ENCODE measurements around the gene DCDC2C.

The DCDC2C gene

DNA sequence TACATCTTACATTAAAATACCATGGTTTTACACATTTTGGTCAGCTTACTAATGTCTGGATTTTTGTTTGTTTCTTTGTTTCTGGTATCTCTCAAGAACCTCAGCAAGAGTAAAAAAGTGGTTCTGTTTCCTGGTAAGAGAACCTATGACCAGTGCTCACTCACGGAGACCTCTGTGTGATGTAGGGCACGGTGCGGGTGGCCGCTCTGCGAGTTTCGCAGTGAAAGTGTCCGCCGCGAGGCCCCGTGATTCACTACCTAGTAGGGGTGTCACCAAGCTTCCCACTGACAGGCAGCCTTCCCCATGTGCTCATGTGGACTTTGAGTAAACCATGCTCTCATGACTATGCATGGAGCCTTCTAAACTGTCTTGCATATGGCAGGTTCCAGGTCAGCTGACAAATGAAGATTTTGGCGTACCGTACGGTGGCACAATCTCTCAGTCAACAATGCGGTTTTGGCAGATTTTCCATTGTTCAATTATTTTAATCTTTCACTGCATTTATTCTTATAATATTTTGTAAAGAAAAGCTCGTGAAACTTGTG, 137.3 kb downstream of the DCDC2C start:
- no peak for DNase-seq

DNA sequence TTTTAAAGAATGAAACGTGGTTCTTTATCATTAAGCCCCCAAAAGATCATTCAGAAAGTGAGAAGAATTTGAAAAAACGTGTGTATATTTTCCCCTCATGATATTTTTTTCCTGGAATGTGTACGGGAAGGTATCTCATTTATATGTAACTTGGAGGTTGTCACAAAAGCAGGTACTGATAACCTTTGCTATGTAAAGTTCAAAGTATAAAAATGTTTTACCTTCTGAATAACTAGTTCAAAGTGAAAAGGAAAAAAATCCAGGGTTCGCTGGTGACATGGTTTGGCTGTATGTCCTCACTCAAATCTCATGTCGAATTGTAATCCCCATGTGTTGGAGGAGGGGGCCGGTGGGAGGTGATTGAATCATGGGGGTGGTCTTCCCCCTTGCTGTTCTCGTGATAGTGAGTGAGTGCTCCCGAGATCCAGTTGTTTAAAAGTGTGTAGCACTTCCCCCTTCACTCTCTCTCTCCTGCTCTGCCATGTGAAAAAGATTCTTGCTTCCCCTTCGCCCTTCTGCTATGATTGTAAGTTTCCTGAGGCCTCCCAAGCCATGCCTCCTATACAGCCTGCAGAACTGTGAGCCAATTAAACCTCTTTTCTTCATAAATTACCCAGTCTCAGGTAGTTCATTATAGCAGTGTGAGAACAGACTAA, 144.2 kb downstream of the DCDC2C start:
- DNase-seq = no peak

DNA sequence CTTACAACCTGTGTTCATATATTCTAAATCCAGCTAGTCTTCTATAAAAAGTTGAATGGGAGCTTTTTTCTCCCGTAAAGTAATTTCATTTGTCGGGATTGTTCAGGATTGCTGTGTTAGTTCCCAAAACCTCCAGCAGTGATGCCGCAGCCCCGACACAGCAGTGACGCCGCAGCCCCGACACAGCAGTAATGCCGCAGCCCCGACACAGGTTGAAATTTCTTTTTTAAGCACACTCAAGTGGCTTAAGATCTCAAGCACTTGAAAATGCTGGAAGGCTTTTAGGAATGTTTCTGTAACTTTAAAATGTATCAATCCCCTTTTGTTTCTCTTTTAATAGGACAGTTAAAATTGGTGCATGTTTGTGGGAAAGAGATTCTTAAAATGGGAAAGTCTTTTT, 145.4 kb downstream of the DCDC2C start:
- no peak for DNase-seq

DNA sequence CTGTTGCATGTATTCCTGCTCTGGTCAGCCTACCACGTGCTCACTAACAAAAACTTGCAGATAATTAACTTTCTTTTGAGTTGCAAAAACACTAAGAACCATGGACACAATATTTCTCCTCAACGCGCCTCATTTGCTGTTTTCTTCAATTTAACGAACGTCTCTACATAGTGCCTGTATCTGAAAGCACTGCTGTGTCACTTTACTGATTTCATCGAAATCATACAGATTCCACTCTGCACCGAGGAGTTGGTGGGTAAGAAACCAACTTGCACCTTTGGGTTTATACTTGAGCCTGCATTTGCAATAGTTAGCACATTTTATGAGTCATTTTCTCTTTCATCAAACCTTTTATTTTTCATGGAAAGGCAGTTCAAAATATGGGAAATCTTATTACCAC, 145.8 kb downstream of the DCDC2C start:
- DNase-seq = no peak

DNA sequence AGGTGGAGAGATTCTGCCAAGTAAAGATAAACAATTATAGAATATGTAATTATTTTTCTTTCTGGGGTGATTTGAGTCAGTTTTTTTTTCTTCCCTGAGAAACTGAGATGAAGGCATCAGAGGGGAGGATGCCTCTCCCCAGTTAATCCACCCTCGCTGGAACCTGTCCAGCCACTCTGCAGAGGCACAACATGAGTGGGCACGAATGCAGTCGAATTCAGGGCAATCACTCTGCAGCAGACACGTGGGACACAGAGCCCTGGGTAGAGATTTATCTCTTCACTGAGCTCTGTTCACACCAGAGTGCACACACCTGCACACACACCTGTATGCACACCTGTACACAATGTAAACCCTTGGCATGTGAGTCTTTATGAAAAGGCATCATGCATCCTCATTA, 154.2 kb downstream of the DCDC2C start:
- no peak for DNase-seq

DNA sequence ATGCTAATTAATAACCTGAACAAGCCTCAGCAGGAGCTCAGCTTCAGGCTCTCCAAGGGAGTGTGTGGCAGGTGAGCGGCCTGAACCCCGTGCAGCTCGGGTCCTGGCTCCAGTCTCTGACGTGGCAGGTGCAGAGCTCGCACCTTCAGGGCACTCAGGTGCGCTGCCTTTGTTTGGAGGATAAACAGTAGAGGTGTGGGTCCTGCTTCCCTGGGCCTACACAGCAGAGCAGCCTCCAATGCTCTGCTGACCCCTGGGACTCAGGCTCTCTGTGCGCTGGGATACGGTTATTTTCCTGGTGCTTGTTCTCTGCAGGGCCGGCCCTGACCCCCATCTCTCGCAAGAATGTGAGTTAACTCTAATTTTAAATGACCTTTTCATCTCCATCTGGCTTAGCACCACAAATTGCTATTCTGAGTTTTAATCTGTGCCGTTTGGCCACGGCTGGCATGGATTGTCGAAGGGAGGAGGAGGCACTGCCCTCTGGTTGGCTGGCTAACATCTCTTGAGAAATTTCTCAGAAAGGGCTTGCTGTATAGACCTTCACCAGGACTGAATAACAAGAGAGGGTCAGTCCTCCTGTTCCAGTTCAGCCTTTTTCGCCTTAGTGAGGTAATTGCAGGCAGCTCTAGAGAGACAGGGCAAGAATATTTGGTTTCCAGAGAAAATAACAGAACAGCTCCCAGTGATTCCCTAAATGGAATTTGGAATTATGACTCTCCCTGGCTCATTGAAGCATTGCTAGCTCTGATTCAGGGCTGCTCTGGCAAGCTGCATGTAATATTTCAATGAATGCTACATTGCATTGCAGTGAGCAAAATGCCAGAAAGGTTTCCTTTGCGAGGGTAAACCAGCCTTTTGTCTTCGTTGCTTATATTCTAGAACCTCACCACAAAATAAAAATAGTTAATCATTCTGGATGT, 161.8 kb downstream of the DCDC2C start:
- no peak for DNase-seq

DNA sequence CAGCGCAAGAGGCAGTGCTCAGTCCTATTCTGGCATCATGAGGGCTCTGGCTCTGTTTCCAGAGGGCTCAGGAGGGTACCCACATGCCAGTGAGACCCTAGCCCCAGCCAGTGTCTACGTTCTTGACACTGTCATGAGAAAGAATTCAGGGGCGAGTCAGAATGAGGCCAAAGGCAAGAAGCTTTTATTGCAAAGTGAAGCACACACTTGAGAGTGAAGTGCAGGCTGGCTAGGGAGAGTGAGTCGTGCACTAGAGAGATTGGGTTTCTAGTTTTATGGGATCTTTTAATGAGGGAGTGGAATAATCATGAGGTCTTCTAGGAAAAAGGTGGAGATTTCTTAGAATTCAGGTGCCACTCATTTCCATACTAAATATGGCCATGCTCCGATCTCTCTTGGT, 164.1 kb downstream of the DCDC2C start:
- no peak for DNase-seq

DNA sequence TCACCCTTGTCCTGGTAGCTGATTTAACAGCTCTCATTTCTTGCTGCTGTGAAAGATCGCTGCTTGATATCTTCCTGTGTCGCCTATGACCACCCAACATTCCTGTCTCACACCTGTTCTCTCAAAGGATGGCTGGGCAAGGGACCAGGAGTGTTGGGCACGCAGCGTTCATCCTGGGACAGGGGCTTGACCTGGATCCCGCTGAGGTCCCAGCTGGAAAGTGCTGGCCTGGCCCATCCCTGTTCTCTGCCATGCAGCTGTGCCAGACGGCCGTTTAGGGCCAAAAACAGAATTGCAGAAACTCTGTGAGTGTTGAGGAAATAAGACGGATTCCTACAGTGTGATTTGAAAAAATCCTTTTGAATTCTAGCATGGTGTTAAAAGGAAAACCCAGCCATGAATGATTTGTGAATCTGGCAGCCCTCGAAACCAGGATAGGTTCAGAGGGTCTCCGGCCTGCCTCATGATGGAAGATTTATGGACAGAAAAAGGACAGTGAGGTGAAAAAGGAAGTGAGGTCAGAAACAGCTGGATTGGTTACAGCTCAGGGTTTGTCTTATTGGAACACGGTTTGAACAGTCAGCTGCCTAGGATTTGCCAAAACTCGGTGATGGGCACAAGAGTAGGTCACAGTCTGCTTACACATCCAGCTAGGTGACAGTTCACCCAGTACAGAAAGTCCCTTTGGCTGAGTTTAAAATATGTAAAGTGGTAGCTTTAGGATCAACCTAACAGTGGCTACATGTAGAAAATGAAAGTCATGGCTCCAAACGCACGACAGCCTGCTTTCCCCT, 164.8 kb downstream of the DCDC2C start:
- no peak for DNase-seq

DNA sequence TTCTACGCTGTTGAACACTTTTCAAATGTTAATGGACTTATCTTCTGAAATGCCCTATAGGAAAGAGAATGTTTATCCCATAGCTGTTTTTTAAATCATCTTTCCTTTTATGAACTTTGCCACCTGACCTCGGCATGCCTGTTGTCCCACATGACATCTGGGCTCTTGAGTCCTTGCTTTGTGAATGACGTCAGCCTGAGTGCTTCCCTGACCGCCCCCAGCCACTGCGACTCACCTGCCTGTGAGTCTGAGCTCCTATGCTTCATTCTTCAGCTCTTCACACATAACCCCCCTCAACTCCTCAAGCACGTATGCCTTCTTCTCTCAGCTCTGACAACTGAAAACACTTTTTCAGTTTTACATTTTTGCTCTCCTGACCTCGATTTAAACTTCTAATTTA, 166.8 kb downstream of the DCDC2C start:
- DNase-seq = no peak

DNA sequence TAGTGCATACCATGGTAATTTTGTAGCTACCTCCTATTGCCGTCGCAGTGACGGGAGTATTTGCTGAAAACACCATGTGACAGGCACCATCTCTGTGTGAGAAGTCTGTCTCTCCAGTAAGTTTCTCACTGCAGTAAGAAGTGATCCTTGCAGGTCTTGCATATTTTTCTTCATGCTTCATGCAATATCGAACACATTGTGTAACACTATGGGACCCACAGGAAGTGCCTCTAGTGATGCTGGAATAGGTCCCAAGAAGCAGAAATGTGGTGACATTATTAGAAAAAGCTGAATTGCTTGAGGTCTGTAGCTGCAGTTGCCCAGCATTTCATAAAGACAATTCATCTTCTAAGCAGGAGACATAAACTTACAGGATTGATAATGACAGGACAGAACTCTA, 167.6 kb downstream of the DCDC2C start:
- DNase-seq = no peak

DNA sequence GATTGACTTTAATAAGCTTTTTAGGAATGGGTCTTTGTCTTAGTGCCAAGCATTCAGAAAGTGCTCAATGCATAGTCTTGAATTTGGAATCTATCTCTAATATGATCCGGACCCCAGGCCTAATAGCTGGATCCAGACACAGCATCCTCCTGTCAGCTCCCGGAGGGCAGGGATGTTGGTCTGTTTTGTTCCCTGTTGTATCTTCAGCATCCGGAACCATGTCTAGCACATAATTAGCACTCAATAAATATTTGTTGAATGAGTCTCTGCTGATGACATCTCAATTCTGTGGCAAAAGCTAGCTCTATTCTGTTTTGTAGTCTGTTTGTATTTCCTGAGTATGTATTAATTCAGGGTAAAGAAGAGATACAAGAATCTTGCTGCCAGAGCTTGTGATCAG, 169.1 kb downstream of the DCDC2C start:
- no peak for DNase-seq

DNA sequence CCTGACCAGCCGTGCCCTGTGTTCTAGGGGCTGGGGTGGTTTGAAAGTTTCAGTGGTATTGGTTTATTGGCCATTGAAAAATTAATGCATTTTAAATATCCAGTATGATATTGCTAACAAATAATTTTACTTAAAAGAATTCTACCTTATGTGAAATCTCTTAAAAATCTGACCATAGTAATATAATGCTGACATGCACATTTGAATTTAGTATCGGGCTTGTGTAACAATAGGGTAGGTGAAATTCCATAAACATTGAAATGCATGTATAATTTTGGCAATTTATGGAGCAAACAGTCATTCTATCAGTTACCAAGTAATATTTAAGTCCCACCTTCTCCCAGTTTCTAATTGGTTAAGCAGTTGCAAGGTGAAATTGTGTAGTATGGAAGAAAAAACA, 170.5 kb downstream of the DCDC2C start:
- DNase-seq = no peak

DNA sequence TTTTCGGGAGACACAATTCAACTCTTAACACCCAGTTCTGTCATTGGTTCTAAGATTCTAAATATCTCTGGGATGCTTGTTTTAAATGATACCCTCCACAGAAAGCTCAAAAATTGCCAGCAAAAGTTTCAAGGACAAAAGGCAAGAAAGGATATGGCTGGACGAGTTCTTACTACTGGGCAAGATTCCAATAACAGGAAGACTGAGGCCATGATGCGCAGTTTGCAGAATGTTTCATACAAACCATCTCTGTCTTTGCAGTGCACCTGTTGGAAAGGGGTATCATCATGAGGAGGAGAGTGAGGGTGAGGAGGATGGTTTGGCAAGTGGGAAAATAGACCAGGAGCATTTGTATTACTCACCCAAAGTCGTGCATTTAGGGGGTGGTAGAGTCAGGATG, 172.8 kb downstream of the DCDC2C start:
- no peak for DNase-seq

DNA sequence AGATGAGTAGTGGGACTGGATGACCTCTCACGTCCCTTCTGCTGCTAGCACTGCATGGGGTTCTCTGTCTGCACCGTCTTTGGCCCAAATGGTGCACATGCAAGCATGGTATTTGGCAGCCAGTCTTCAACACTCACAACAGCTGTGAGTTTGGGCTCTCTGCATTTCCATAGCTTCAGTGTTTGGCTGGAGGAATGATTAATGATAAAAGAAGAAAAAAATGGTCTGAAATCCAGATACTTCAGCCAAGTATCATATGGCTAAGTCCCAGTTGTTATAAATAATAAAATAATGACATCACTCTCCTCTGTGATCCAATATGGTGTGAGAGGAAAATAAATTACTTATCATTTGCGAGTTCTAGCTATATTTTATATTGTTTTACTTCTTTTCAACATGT, 173.3 kb downstream of the DCDC2C start:
- DNase-seq = no peak

DNA sequence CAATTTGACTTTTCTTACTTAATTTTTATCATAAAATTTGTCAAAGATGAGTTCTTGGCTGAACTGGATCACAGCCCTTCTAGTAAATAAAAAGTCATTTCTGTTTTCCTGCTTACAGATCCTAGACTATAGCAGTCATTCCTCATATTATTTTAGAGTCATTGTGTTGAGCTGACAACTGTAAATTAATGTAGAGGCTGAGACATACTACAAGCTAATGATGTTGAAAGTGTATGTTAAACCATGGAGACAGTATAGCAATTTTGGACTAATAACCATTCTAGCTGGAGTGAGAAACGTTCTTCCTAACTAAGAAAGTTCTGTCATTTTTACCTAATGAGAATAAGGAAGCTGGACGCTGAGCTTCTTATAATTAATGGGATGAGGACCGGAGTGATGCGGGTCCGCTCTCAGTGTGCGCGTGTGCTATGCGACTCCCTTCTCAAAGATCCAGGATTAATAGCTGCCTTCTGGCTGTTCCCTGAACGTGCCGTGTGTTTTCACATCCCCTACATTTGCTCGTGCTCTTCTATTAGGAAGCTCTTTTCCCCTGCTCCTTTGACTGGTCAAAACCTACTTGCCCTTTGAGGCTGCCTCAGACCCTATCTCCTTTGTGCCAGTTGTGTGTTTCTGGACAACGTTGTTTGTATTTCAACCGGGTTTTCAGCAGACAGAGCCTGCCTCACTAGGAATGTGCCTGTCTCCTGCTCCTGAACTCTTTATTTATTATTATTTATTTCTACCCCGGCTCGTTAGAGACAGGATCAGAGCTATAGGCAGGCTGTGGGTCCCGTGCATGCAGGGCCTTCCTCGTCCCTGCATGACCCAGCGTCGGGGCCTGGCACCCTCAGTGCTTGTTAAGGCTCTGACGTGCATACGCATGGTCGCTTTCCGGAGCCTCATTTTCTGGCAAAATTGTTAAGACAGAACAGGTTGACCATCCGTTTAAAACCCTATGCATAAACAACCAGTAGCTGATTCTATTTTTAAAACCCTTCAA, 182.6 kb downstream of the DCDC2C start:
- DNase-seq = no peak

DNA sequence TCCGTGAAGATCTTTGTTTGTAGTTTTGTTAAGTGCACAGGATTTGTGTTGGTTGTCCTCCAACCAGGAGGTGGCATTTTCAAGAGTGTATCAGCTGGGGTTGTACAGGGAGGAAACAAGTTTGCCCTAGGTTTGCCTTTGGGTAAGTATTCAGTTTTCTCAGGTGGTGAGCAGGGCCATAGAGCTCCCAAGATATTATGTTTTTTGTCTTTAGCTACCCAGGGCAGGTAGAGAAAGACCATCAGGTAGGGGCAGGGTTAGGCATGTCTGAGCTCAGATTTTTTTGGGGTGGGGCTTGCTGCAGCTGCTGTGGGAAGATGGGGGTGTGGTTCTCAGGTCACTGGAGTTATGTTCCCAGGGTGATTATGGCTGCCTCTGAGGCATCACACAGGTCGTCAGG, 191.6 kb downstream of the DCDC2C start:
- no peak for DNase-seq

All from CD4-positive, alpha-beta T cell treated with Interleukin-17A for 4 hours (primary cell).